Measurements from ENCODE around the gene EGFLAM. TPM values are rescaled to one million over a fixed set of nuclear protein-coding genes. Genes with fewer than 3 reads are reported as not detected.

Gene EGFLAM
- total RNA-seq, 1 experiment from 2014 or later, result 22.4 TPM

GRCh38 chr5:38265546-38266179 is 7.3 kb downstream of the EGFLAM start:
- peak; percentile 39 for DNase-seq (ENCODE audit: low read depth)

- no peak for DNase-seq (ENCODE audit: low read depth)
These were observed 9.0 kb downstream of the EGFLAM start for GRCh38 chr5:38267372-38267771.

- DNase-seq (ENCODE audit: low read depth), result no peak
These were observed 15.3 kb downstream of the EGFLAM start for GRCh38 chr5:38273626-38274025.

GRCh38 chr5:38274370-38274769 is 16.0 kb downstream of the EGFLAM start:
- no peak for DNase-seq (ENCODE audit: low read depth)

- DNase-seq (ENCODE audit: low read depth), result no peak
These were observed 26.0 kb downstream of the EGFLAM start for GRCh38 chr5:38284384-38284783.

GRCh38 chr5:38285226-38285625 is 26.9 kb downstream of the EGFLAM start:
- DNase-seq (ENCODE audit: low read depth), result no peak

- no peak for DNase-seq (ENCODE audit: low read depth)
These were observed 27.6 kb downstream of the EGFLAM start for GRCh38 chr5:38286002-38286401.

- no peak for DNase-seq (ENCODE audit: low read depth)
These were observed 28.8 kb downstream of the EGFLAM start for GRCh38 chr5:38287124-38287523.

GRCh38 chr5:38289457-38289856 is 31.1 kb downstream of the EGFLAM start:
- no peak for DNase-seq (ENCODE audit: low read depth)

- DNase-seq (ENCODE audit: low read depth), result no peak
These were observed 31.8 kb downstream of the EGFLAM start for GRCh38 chr5:38290028-38290653.

- no peak for DNase-seq (ENCODE audit: low read depth)
These were observed 33.0 kb downstream of the EGFLAM start for GRCh38 chr5:38291355-38291754.

- no peak for DNase-seq (ENCODE audit: low read depth)
These were observed 33.9 kb downstream of the EGFLAM start for GRCh38 chr5:38292228-38292627.

GRCh38 chr5:38295751-38296150 is 37.4 kb downstream of the EGFLAM start:
- DNase-seq (ENCODE audit: low read depth), result no peak

- DNase-seq (ENCODE audit: low read depth), result no peak
These were observed 39.7 kb downstream of the EGFLAM start for GRCh38 chr5:38297830-38298608.

GRCh38 chr5:38299585-38299984 is 41.2 kb downstream of the EGFLAM start:
- no peak for DNase-seq (ENCODE audit: low read depth)

- DNase-seq (ENCODE audit: low read depth), result no peak
These were observed 46.8 kb downstream of the EGFLAM start for GRCh38 chr5:38305148-38305547.

GRCh38 chr5:38307845-38308244 is 49.5 kb downstream of the EGFLAM start:
- no peak for DNase-seq (ENCODE audit: low read depth)

GRCh38 chr5:38316544-38317224 is 58.3 kb downstream of the EGFLAM start:
- peak; percentile 45 for DNase-seq (ENCODE audit: low read depth)

- no peak for DNase-seq (ENCODE audit: low read depth)
These were observed 59.5 kb downstream of the EGFLAM start for GRCh38 chr5:38317868-38318267.

GRCh38 chr5:38319491-38319890 is 61.1 kb downstream of the EGFLAM start:
- no peak for DNase-seq (ENCODE audit: low read depth)

- DNase-seq (ENCODE audit: low read depth), result no peak
These were observed 63.6 kb downstream of the EGFLAM start for GRCh38 chr5:38321978-38322377.

GRCh38 chr5:38323645-38324295 is 65.4 kb downstream of the EGFLAM start:
- peak; percentile 68 for DNase-seq (ENCODE audit: low read depth)
